ENCODE data around the gene MT1A.

DNA sequence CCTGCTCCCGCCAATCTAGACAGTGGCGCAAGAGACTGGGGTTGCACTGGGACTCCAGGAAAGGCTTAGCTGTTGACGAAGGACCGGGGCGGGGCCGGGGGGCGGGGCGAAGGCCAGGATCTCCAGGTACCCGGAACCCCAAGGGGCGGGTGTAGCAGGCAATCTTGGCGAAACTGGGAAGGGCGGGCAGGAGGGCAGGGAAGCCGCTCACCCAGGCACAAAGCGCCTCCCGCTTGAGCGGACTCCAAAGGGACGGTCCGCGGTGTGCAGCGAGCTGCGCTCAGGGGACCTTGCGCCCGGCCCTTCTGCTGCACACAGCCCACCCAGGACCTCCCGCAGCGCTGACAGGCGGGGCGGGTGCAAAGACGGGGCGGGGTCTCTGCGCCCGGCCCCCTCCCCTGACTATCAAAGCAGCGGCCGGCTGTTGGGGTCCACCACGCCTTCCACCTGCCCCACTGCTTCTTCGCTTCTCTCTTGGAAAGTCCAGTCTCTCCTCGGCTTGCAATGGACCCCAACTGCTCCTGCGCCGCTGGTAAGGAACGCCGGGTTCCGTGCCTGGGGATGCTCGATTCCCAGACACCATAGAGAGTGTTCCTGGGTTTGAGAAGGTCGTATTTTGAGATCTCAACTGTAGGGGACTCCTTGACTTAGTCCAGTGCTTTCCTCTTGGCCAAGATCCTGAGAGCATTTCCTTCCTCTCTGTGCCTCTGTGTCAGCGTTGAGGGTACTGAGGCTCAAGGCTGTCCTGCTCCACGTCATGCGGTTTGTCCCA is 19.3 kb downstream of the MT1A start, which contains the start of gene MT1F:
- TF ChIP-seq CTCF (IDR thresholded peaks at IDR 0.05; ENCODE audit: extremely low read depth in 1 of 2, insufficient read depth in 1 of 2, low read depth in 1 of 2, low read length in 2 of 2) (no peak), EZH2 (IDR thresholded peaks at IDR 0.05; ENCODE audit: borderline replicate concordance, low read depth, low read length, severe bottlenecking) (no peak), MYC (IDR thresholded peaks at IDR 0.05; ENCODE audit: low read depth, low read length) (no peak), JUN (IDR thresholded peaks at IDR 0.05; ENCODE audit: borderline replicate concordance, insufficient read depth, insufficient read length, low read depth) (no peak), POLR2AphosphoS5 (IDR thresholded peaks at IDR 0.05; ENCODE audit: insufficient read depth, low read depth, low read length) (no peak), POLR2A (IDR thresholded peaks at IDR 0.05; ENCODE audit: low read depth, low read length) (no peak), MAX (IDR thresholded peaks at IDR 0.05; ENCODE audit: insufficient read depth, insufficient read length) (no peak), FOS (IDR thresholded peaks at IDR 0.05; ENCODE audit: borderline replicate concordance, insufficient read depth, low read length) (no peak)
